AG04450 (cell line): ENCODE data around the gene CENPP. TPM values are rescaled to one million over a fixed set of nuclear protein-coding genes. Genes with fewer than 3 reads are reported as not detected.

Source experiments
- CTCF ChIA-PET: fragments of 300-600, 350-600 bp; formaldehyde crosslinking; extraction: SDS; loops from one replicate; lab custom pipeline; 2022; ENCODE audit warnings: antibody characterized with exemption, inconsistent platforms; lab: Charles Lee
- POLR2A ChIA-PET: fragments of 350-600 bp; formaldehyde crosslinking; extraction: SDS; loops from one replicate; lab custom pipeline; 2021; ENCODE audit warnings: antibody characterized with exemption, inconsistent platforms; lab: Yijun Ruan, JAX
- DNase-seq: peaks from one replicate; pipeline ENCODE4 v3.0.0-alpha.2; 2011; ENCODE audit warnings: low read depth, low spot score
- H3K27ac ChIP-seq: one replicate; pipeline ENCODE4 v1.5.1; 2012; ENCODE audit warnings: low read depth, low read length, control low read depth
- H3K27me3 ChIP-seq: one replicate; pipeline ENCODE4 v1.6.0; 2012; ENCODE audit warnings: low read length; ENCODE audit not compliant: control insufficient read depth, insufficient read depth
- H3K4me3 ChIP-seq: 2 replicates; pipeline ENCODE4 v1.5.1; 2011; ENCODE audit warnings: mild to moderate bottlenecking, low read depth, low read length, control low read depth
- H3K9me3 ChIP-seq: 2 replicates; pipeline ENCODE4 v1.5.1; 2012; ENCODE audit warnings: low read length; ENCODE audit not compliant: control insufficient read depth, insufficient read depth
- polyA plus RNA-seq: library from polyadenylated mRNA; depleted of rRNA; stranded (reverse); fragments of >200 nt; gene quantifications from 2 replicates; pipeline ENCODE4 v1.2.3, GENCODE V29; 2011
- TF ChIP-seq, protein P1 (sequence below): IDR thresholded peaks from 2 replicates; pipeline ENCODE4 v1.5.1; 2011; ENCODE audit warnings: low read depth, low read length, control low read depth, inconsistent platforms

The CENPP gene
- polyA plus RNA-seq, 1 experiment = 4.4 TPM

DNA sequence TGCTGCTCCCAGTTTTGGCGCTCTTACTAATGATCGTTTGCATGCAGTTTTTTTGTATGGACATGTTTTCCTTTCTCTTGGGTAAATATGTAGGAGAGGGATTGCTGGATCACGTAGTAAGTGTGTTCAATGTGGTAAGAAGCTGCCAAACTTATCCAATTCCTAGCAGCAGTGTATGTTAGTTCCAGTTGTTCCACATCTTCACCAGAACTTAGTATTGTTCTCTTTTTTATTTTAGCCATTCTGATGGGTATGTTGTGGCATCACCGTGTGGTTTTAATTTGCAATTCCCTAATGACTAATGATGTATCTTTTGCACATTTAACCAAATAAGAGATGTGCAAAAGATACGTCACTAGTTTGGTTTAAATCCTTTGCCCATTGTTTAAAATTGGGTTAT, 278.2 kb downstream of the CENPP start:
- H3K4me3 ChIP-seq = no peak overlapping the region
- H3K9me3 ChIP-seq = peaks cover 7% of the 10 kb centered on the region
- no peak for DNase-seq
- CTCF ChIA-PET = interaction anchor here (1.1 kb wide), 1 partner anchor 30 kb away, joined by 3 read pairs; no protein-coding TSS in a partner anchor
- H3K27ac ChIP-seq = no peak overlapping the region
- POLR2A ChIA-PET = no interaction called here
- TF ChIP-seq, protein P1, sequence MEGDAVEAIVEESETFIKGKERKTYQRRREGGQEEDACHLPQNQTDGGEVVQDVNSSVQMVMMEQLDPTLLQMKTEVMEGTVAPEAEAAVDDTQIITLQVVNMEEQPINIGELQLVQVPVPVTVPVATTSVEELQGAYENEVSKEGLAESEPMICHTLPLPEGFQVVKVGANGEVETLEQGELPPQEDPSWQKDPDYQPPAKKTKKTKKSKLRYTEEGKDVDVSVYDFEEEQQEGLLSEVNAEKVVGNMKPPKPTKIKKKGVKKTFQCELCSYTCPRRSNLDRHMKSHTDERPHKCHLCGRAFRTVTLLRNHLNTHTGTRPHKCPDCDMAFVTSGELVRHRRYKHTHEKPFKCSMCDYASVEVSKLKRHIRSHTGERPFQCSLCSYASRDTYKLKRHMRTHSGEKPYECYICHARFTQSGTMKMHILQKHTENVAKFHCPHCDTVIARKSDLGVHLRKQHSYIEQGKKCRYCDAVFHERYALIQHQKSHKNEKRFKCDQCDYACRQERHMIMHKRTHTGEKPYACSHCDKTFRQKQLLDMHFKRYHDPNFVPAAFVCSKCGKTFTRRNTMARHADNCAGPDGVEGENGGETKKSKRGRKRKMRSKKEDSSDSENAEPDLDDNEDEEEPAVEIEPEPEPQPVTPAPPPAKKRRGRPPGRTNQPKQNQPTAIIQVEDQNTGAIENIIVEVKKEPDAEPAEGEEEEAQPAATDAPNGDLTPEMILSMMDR = no peak
- no peaks in the 10 kb centered on the region for H3K27me3 ChIP-seq

DNA sequence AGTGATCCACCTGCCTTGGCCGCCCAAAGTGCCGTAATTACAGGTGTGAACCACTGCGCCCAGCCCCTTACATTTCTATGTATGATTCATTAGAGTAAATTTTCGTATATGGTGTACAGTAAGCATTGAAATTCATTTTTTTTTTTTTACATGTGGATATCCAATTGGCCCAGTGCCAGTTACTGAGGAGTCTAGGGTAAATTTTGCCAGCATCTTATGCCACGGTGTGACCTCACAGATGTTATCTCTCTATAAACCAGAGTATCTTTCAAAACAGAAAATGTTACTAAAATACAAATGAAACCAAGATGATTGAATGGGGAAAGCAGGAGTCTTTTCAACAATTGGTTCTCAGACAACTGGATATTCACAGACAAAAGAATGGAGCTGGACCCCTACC, 279.5 kb downstream of the CENPP start:
- DNase-seq = no peak
- no peak overlapping the region for H3K27ac ChIP-seq
- CTCF ChIA-PET = interaction anchor here (1.1 kb wide), 1 partner anchor 29 kb away, joined by 3 read pairs; no protein-coding TSS in a partner anchor
- H3K4me3 ChIP-seq = no peak overlapping the region
- TF ChIP-seq, protein P1 = no peak
- no peaks in the 10 kb centered on the region for H3K27me3 ChIP-seq
- POLR2A ChIA-PET = no interaction called here
- peaks cover 7% of the 10 kb centered on the region for H3K9me3 ChIP-seq

DNA sequence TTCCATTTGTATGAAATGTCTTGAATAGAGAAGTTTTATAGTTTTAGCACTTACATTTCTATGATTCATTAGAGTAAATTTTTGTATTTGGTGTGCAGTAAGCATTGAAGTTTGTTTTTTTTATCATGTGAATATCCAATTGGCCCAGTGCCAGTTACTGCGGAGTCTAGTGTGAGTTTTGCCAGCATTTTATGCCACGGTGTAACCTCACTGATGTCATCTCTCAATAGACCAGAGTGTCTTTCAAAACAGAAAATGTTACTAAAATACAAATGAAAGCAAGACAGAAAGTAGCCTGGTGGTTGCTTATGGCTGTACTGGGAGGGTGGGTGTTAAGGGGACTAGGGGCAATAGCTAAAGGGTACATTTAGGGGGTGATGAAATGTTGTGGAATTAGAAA, 281.3 kb downstream of the CENPP start:
- ChIA-PET CTCF (interaction anchor here (1.0 to 1.4 kb wide), 2 partner anchors 27 to 264 kb away, joined by 3 to 4 read pairs; no protein-coding TSS in a partner anchor), POLR2A (no interaction called here)
- no peak overlapping the region for H3K27ac ChIP-seq
- no peaks in the 10 kb centered on the region for H3K27me3 ChIP-seq
- H3K4me3 ChIP-seq = no peak overlapping the region
- DNase-seq = no peak
- H3K9me3 ChIP-seq = peaks cover 7% of the 10 kb centered on the region
- TF ChIP-seq, protein P1 = no peak

DNA sequence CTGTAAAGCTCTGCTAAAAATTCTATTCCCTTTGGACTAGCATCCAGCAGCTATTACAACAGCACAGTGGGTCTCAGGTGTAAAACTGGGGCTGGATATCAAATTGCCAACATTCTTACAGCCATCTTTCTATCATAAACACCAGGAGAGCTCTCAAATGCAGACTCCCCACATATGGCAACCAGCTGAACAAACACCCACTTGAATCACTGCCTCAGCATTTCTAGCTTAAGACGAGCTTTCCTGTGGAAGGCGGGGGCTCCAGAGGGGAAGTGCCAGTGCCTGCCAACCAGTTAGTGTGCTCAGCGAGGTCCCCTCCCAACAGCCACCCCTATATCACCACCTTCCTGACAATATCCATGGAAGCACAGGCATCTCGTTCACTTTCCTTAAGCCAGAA, 282.0 kb downstream of the CENPP start:
- no peaks in the 10 kb centered on the region for H3K27me3 ChIP-seq
- DNase-seq = peak; percentile 74
- CTCF ChIA-PET = interaction anchor here (1.0 to 1.4 kb wide), 2 partner anchors 26 to 264 kb away, joined by 3 to 4 read pairs; no protein-coding TSS in a partner anchor
- H3K27ac ChIP-seq = no peak overlapping the region
- no peak overlapping the region for H3K4me3 ChIP-seq
- POLR2A ChIA-PET = interaction anchor here (0.6 kb wide), 1 partner anchor 46 kb away, joined by 7 read pairs; no protein-coding TSS in a partner anchor
- H3K9me3 ChIP-seq = peaks cover 7% of the 10 kb centered on the region
- TF ChIP-seq, protein P1 = no peak

DNA sequence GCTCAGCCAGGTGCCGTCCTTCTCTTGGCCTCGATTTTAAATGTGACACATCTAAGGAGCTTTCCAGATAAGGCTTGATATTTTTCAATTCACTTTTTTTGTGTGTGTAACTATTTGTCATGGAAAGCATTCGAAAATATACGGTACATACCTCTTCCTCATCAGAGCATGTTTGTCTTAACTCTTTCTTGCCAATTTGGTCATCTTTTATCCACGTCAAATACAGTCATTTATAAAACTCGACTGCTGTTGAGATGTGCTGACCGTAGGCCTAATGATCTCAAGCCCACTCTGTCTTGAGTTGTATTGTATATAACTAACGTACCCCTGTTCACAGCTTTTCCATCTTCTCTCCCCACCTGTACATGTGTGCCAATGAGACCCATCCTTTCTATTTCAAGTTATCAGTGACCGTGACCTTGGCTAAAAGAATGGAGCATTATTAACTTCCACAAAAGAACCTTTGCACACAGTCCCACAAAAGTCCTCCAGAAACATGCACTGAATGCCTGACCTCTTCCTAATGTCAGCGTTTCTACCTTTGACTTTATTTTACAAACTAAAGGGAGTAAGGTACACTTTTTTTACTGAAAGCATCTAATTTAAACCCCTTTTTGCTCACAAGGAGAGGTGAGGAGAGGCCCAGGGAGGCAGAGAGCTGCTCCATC, 282.6 kb downstream of the CENPP start:
- ChIA-PET POLR2A (no interaction called here), CTCF (interaction anchor here (1.0 to 1.4 kb wide), 2 partner anchors 26 to 265 kb away, joined by 3 to 4 read pairs; no protein-coding TSS in a partner anchor)
- Histone ChIP-seq H3K9me3 (peaks cover 7% of the 10 kb centered on the region), H3K4me3 (no peak overlapping the region), H3K27me3 (no peaks in the 10 kb centered on the region), H3K27ac (no peak overlapping the region)
- TF ChIP-seq, protein P1 = no peak
- DNase-seq = no peak
